ENCODE measurements around the gene FMC1.

GRCh38 chr7:139339025-139339424, 2.1 kb upstream of the FMC1 start:
- no peak for TF ChIP-seq CTCF (IDR thresholded peaks at IDR 0.05; ENCODE audit: low read length)
- TF ChIP-seq EZH2 (optimal IDR thresholded peaks at IDR 0.05; ENCODE audit: low read depth, low read length), result no peak

All from MM.1S (cell line).